ENCODE measurements around the gene PEX5L. TPM values are rescaled to one million over a fixed set of nuclear protein-coding genes. Genes with fewer than 3 reads are reported as not detected.

PEX5L gene
- polyA plus RNA-seq, 1 experiment = 0.14 TPM

GRCh38 chr3:179852142-179852905 lies 184.4 kb downstream of the PEX5L start:
- no peaks in the 10 kb centered on the region for H3K27me3 ChIP-seq (ENCODE audit: control insufficient read depth, insufficient read depth, low read length)
- H3K4me3 ChIP-seq (ENCODE audit: low read depth, low read length) = no peak overlapping the region
- ChIA-PET POLR2A (interaction anchor here (2.3 kb wide), 1 partner anchor 41 kb away, joined by 10 read pairs; no protein-coding TSS in a partner anchor), CTCF (interaction anchor here (0.5 to 3.5 kb wide), 9 partner anchors 16 to 743 kb away, joined by 3 to 27 read pairs (median 5); no protein-coding TSS in a partner anchor)
- H3K27ac ChIP-seq (ENCODE audit: low read depth, low read length) = no peak overlapping the region
- peak; percentile 51 for TF ChIP-seq CTCF (IDR thresholded peaks at IDR 0.05; ENCODE audit: low read depth, low read length)
- no peaks in the 10 kb centered on the region for H3K9me3 ChIP-seq (ENCODE audit: control insufficient read depth, insufficient read depth, low read length)
- DNase-seq (ENCODE audit: low read depth, low spot score) = peak; percentile 59

- H3K27ac ChIP-seq (ENCODE audit: low read depth, low read length) = no peak overlapping the region
- no peak overlapping the region for H3K4me3 ChIP-seq (ENCODE audit: low read depth, low read length)
- POLR2A ChIA-PET = no interaction called here
- DNase-seq (ENCODE audit: low read depth, low spot score) = no peak
- no peaks in the 10 kb centered on the region for H3K9me3 ChIP-seq (ENCODE audit: control insufficient read depth, insufficient read depth, low read length)
- CTCF ChIA-PET = no interaction called here
- no peaks in the 10 kb centered on the region for H3K27me3 ChIP-seq (ENCODE audit: control insufficient read depth, insufficient read depth, low read length)
- TF ChIP-seq CTCF (IDR thresholded peaks at IDR 0.05; ENCODE audit: low read depth, low read length) = no peak
Measured at GRCh38 chr3:179848711-179849110, 188.0 kb downstream of the PEX5L start.

GRCh38 chr3:179842061-179842460 lies 194.7 kb downstream of the PEX5L start:
- DNase-seq (ENCODE audit: low read depth, low spot score) = no peak
- no peaks in the 10 kb centered on the region for H3K9me3 ChIP-seq (ENCODE audit: control insufficient read depth, insufficient read depth, low read length)
- CTCF ChIA-PET = no interaction called here

GRCh38 chr3:179840985-179841384 lies 195.8 kb downstream of the PEX5L start:
- Histone ChIP-seq H3K9me3 (ENCODE audit: control insufficient read depth, insufficient read depth, low read length) (no peaks in the 10 kb centered on the region), H3K4me3 (ENCODE audit: low read depth, low read length) (no peak overlapping the region), H3K27ac (ENCODE audit: low read depth, low read length) (no peak overlapping the region), H3K27me3 (ENCODE audit: control insufficient read depth, insufficient read depth, low read length) (no peaks in the 10 kb centered on the region)
- CTCF ChIA-PET = interaction anchor here (1.3 to 2.1 kb wide), 2 partner anchors 29 to 73 kb away, joined by 5 to 8 read pairs; no protein-coding TSS in a partner anchor
- POLR2A ChIA-PET = interaction anchor here (0.7 kb wide), 1 partner anchor 22 kb away, joined by 3 read pairs; no protein-coding TSS in a partner anchor
- TF ChIP-seq CTCF (IDR thresholded peaks at IDR 0.05; ENCODE audit: low read depth, low read length) = no peak
- DNase-seq (ENCODE audit: low read depth, low spot score) = peak; percentile 41

More at GRCh38 chr3:179842061-179842460, 194.7 kb downstream of the PEX5L start:
- Histone ChIP-seq H3K27me3 (ENCODE audit: control insufficient read depth, insufficient read depth, low read length) (no peaks in the 10 kb centered on the region), H3K4me3 (ENCODE audit: low read depth, low read length) (no peak overlapping the region), H3K27ac (ENCODE audit: low read depth, low read length) (no peak overlapping the region)
- POLR2A ChIA-PET = no interaction called here
- TF ChIP-seq CTCF (IDR thresholded peaks at IDR 0.05; ENCODE audit: low read depth, low read length) = no peak

- CTCF ChIA-PET = interaction anchor here (1.5 to 2.6 kb wide), 2 partner anchors 9 to 26 kb away, joined by 4 to 9 read pairs; no protein-coding TSS in a partner anchor
- DNase-seq (ENCODE audit: low read depth, low spot score) = no peak
- H3K9me3 ChIP-seq (ENCODE audit: control insufficient read depth, insufficient read depth, low read length) = no peaks in the 10 kb centered on the region
- H3K27me3 ChIP-seq (ENCODE audit: control insufficient read depth, insufficient read depth, low read length) = no peaks in the 10 kb centered on the region
- peak; percentile 13; the same call in 1 of the 2 replicates for TF ChIP-seq CTCF (IDR thresholded peaks at IDR 0.05; ENCODE audit: low read depth, low read length)
- no peak overlapping the region for H3K27ac ChIP-seq (ENCODE audit: low read depth, low read length)
- H3K4me3 ChIP-seq (ENCODE audit: low read depth, low read length) = no peak overlapping the region
- POLR2A ChIA-PET = no interaction called here
Measured at GRCh38 chr3:179837374-179837773, 199.4 kb downstream of the PEX5L start.
